ENCODE measurements around the gene SNX19.

The SNX19 gene

DNA sequence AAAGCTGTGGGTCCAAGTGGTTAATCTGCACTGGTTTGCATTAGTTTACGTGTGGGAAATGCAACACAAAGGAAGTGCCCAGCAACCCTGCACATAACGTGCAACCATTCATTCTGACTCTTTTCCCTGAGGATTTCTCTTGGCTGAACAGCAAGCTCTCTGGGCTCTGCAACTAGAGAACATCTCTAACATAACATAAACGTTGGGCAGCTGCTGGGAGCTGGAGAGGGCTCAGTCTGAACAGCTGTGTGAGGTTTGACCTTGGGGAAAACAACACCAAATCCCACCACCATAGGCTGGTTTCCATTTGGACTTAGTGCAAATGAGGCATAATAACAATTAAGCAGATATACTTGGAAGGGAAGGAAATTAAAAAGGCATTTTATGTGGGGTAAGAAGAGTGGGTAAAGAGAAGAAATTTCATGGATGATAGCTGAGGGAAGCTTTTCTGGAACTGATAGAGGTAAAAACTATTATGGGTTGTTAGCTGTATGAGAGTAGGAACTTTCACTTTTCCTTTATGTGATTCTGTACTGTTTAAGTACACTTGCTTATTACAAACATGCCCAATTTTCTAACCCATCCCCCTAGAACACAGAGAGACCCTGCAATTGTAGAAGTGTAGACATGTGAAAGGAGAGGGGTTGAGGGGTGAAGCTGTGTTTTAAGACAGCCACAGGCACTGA is 76.2 kb downstream of the SNX19 start:
- no peak overlapping the region for H2AFZ ChIP-seq (ENCODE audit: low read depth, low read length, severe bottlenecking)
- no peaks in the 10 kb centered on the region for H4K20me1 ChIP-seq (ENCODE audit: low read depth, low read length)
- no peaks in the 10 kb centered on the region for H3K27me3 ChIP-seq (ENCODE audit: low read length)
- H3K4me2 ChIP-seq (ENCODE audit: low read depth, low read length, poor library complexity, severe bottlenecking), result no peak overlapping the region
- H3K9ac ChIP-seq (ENCODE audit: low read length), result no peak overlapping the region
- TF ChIP-seq EZH2phosphoT487 (conservative IDR thresholded peaks at IDR 0.05; ENCODE audit: low read length), result no peak
- TF ChIP-seq, protein P1, sequence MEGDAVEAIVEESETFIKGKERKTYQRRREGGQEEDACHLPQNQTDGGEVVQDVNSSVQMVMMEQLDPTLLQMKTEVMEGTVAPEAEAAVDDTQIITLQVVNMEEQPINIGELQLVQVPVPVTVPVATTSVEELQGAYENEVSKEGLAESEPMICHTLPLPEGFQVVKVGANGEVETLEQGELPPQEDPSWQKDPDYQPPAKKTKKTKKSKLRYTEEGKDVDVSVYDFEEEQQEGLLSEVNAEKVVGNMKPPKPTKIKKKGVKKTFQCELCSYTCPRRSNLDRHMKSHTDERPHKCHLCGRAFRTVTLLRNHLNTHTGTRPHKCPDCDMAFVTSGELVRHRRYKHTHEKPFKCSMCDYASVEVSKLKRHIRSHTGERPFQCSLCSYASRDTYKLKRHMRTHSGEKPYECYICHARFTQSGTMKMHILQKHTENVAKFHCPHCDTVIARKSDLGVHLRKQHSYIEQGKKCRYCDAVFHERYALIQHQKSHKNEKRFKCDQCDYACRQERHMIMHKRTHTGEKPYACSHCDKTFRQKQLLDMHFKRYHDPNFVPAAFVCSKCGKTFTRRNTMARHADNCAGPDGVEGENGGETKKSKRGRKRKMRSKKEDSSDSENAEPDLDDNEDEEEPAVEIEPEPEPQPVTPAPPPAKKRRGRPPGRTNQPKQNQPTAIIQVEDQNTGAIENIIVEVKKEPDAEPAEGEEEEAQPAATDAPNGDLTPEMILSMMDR (IDR thresholded peaks at IDR 0.05; ENCODE audit: insufficient read depth, low read length, poor library complexity, severe bottlenecking), result no peak
- no peaks in the 10 kb centered on the region for H3K79me2 ChIP-seq (ENCODE audit: insufficient read depth, low read length)
- no peaks in the 10 kb centered on the region for H3F3A ChIP-seq (ENCODE audit: insufficient read depth)
- no peak overlapping the region for H3K4me3 ChIP-seq (ENCODE audit: insufficient read depth, low read length, poor library complexity, severe bottlenecking)
- no peak overlapping the region for H3K27ac ChIP-seq (ENCODE audit: low read depth, low read length)
- no peaks in the 10 kb centered on the region for H3K36me3 ChIP-seq (ENCODE audit: low read length)
- H3K9me2 ChIP-seq (replicated peaks; ENCODE audit: insufficient read depth, low read length), result no peaks in the 10 kb centered on the region
- H3K9me3 ChIP-seq (ENCODE audit: insufficient read depth, low read length), result no peaks in the 10 kb centered on the region

DNA sequence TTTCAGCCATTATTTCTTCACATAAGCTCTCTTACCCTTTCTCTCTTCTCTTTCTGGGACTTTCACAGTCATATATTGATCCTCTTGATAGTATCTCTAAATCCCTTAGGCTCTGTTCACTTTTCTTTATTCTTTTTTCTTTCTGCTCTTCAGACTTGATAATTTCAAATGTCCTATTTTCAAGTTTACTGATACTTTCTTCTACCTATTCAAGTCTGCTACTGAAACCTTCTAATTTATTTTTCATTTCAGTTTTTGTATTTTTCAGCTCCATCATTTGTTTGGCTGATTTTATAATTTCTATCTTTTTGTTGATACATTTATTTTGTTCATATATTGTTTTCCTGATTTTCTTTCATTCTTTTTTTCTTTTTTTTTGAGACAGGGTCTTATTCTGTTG is 79.1 kb downstream of the SNX19 start:
- Histone ChIP-seq H3F3A (ENCODE audit: insufficient read depth) (no peaks in the 10 kb centered on the region), H3K4me2 (ENCODE audit: low read depth, low read length, poor library complexity, severe bottlenecking) (no peak overlapping the region), H2AFZ (ENCODE audit: low read depth, low read length, severe bottlenecking) (no peak overlapping the region), H3K4me3 (ENCODE audit: insufficient read depth, low read length, poor library complexity, severe bottlenecking) (no peak overlapping the region), H3K9me2 (replicated peaks; ENCODE audit: insufficient read depth, low read length) (no peaks in the 10 kb centered on the region), H4K20me1 (ENCODE audit: low read depth, low read length) (no peaks in the 10 kb centered on the region), H3K79me2 (ENCODE audit: insufficient read depth, low read length) (no peaks in the 10 kb centered on the region), H3K27me3 (ENCODE audit: low read length) (no peaks in the 10 kb centered on the region), H3K9me3 (ENCODE audit: insufficient read depth, low read length) (no peaks in the 10 kb centered on the region), H3K27ac (ENCODE audit: low read depth, low read length) (no peak overlapping the region), H3K36me3 (ENCODE audit: low read length) (no peaks in the 10 kb centered on the region), H3K9ac (ENCODE audit: low read length) (no peak overlapping the region)
- TF ChIP-seq, protein P1 (IDR thresholded peaks at IDR 0.05; ENCODE audit: insufficient read depth, low read length, poor library complexity, severe bottlenecking), result no peak
- no peak for TF ChIP-seq EZH2phosphoT487 (conservative IDR thresholded peaks at IDR 0.05; ENCODE audit: low read length)

DNA sequence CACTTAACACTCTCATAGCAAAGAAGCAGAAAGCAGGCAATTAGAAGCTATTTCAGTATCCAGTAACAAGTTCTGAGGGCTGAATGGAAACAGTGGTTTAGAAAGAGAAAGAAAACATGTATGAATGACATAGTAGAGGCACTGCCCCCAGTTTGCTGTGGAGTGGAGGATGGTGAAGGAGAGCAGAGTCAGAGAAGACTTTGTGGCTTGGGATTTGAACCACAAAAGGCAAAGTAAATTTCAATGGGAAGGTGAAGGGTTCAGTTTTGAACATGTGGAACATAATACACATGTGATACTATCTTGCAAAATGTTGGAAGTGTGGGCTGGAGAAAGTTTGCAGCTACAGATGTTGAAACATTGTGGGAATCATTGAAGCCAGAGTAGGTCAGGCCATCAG is 81.4 kb downstream of the SNX19 start:
- Histone ChIP-seq H3K27me3 (ENCODE audit: low read length) (no peaks in the 10 kb centered on the region), H3K9ac (ENCODE audit: low read length) (no peak overlapping the region), H3K9me2 (replicated peaks; ENCODE audit: insufficient read depth, low read length) (no peaks in the 10 kb centered on the region), H4K20me1 (ENCODE audit: low read depth, low read length) (no peaks in the 10 kb centered on the region), H3F3A (ENCODE audit: insufficient read depth) (no peaks in the 10 kb centered on the region), H3K27ac (ENCODE audit: low read depth, low read length) (no peak overlapping the region), H3K79me2 (ENCODE audit: insufficient read depth, low read length) (no peaks in the 10 kb centered on the region), H3K4me2 (ENCODE audit: low read depth, low read length, poor library complexity, severe bottlenecking) (no peak overlapping the region), H2AFZ (ENCODE audit: low read depth, low read length, severe bottlenecking) (no peak overlapping the region), H3K9me3 (ENCODE audit: insufficient read depth, low read length) (no peaks in the 10 kb centered on the region), H3K4me3 (ENCODE audit: insufficient read depth, low read length, poor library complexity, severe bottlenecking) (no peak overlapping the region), H3K36me3 (ENCODE audit: low read length) (no peaks in the 10 kb centered on the region)
- TF ChIP-seq EZH2phosphoT487 (conservative IDR thresholded peaks at IDR 0.05; ENCODE audit: low read length), result no peak
- TF ChIP-seq, protein P1 (IDR thresholded peaks at IDR 0.05; ENCODE audit: insufficient read depth, low read length, poor library complexity, severe bottlenecking), result no peak
